MM.1S (cell line): ENCODE results near the gene ACVR1.

Source experiments
- EZH2phosphoT487 ChIP-seq: fragments of 300-600 bp; sonication (generic); IDR thresholded peaks from 2 replicates; pipeline ENCODE4 v1.6.1; 2018; ENCODE audit warnings: antibody characterized with exemption, low read length
- TF ChIP-seq, protein P1 (sequence below): fragments of 300-600 bp; sonication (generic); IDR thresholded peaks from 2 replicates; pipeline ENCODE4 v1.5.1; 2016; ENCODE audit warnings: antibody characterized with exemption, low read length, mixed read lengths

DNA sequence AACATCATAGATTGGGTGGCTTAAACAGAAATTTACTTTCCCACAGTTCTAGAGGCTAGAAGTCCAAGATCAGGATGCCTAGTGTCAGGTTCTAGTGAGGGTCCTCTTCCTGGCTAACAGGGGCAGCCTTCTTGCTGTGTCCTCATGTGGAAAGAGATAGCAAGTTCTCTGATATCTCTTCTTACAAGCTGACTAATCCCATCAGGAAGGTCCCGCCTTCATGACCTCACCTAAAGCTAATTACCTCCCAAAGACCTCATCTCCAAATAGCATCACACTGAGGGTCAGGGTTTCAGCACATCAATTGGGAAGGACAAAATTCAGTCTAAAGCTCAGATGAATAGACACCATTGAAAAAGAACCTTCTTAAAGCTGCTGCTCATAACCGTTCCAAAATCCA, 22.9 kb downstream of the ACVR1 start:
- TF ChIP-seq, protein P1, sequence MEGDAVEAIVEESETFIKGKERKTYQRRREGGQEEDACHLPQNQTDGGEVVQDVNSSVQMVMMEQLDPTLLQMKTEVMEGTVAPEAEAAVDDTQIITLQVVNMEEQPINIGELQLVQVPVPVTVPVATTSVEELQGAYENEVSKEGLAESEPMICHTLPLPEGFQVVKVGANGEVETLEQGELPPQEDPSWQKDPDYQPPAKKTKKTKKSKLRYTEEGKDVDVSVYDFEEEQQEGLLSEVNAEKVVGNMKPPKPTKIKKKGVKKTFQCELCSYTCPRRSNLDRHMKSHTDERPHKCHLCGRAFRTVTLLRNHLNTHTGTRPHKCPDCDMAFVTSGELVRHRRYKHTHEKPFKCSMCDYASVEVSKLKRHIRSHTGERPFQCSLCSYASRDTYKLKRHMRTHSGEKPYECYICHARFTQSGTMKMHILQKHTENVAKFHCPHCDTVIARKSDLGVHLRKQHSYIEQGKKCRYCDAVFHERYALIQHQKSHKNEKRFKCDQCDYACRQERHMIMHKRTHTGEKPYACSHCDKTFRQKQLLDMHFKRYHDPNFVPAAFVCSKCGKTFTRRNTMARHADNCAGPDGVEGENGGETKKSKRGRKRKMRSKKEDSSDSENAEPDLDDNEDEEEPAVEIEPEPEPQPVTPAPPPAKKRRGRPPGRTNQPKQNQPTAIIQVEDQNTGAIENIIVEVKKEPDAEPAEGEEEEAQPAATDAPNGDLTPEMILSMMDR, result no peak
- no peak for TF ChIP-seq EZH2phosphoT487
